HK-2 (cell line): ENCODE data around the gene ATP8B3.
"Not testable (repeated sequence)": the region's sequence is repeated elsewhere in the genome, so short reads cannot be mapped to it uniquely, and the experiment has no call there.

Experiments used
- DNase-seq: peaks from one replicate; pipeline ENCODE4 v3.0.0-alpha.2; 2018; ENCODE audit not compliant: unreplicated experiment

The ATP8B3 gene

GRCh38 chr19:1770866-1771576 is 41.1 kb downstream of the ATP8B3 start:
- DNase-seq = no peak

- no peak for DNase-seq
Measured at GRCh38 chr19:1769645-1769985, 42.5 kb downstream of the ATP8B3 start.

- no peak for DNase-seq
Measured at GRCh38 chr19:1768918-1769644, 43.0 kb downstream of the ATP8B3 start.

- DNase-seq = no peak
Measured at GRCh38 chr19:1768248-1768647, 43.8 kb downstream of the ATP8B3 start.

GRCh38 chr19:1767464-1767933 is 44.6 kb downstream of the ATP8B3 start:
- DNase-seq = peak; percentile 67

GRCh38 chr19:1766800-1767352 is 45.2 kb downstream of the ATP8B3 start:
- no peak for DNase-seq

GRCh38 chr19:1765904-1766799 is 45.9 kb downstream of the ATP8B3 start:
- no peak for DNase-seq

- DNase-seq = no peak
Measured at GRCh38 chr19:1765232-1765903, 46.7 kb downstream of the ATP8B3 start.

GRCh38 chr19:1764729-1765128 is 47.3 kb downstream of the ATP8B3 start:
- no peak for DNase-seq

GRCh38 chr19:1763648-1764639 is 48.1 kb downstream of the ATP8B3 start:
- DNase-seq = no peak

- no peak for DNase-seq
Measured at GRCh38 chr19:1762243-1763117, 49.6 kb downstream of the ATP8B3 start.

- DNase-seq = no peak
Measured at GRCh38 chr19:1761528-1762242, 50.4 kb downstream of the ATP8B3 start.

GRCh38 chr19:1760786-1761527 is 51.1 kb downstream of the ATP8B3 start:
- DNase-seq = not testable (repeated sequence)

GRCh38 chr19:1760020-1760419 is 52.1 kb downstream of the ATP8B3 start:
- DNase-seq = no peak

- DNase-seq = no peak
Measured at GRCh38 chr19:1758959-1759903, 52.8 kb downstream of the ATP8B3 start.

- no peak for DNase-seq
Measured at GRCh38 chr19:1758231-1758577, 53.9 kb downstream of the ATP8B3 start.
